Measurements from ENCODE around the gene GSTM5.
A peak's percentile ranks its signal among the peaks of the same experiment; 100 is the strongest.
"Not testable (repeated sequence)": the region's sequence is repeated elsewhere in the genome, so short reads cannot be mapped to it uniquely, and the experiment has no call there.

Gene GSTM5

GRCh38 chr1:109726728-109727373 lies 14.8 kb downstream of the GSTM5 start:
- H4K20me1 ChIP-seq, result no peaks in the 10 kb centered on the region
- no peak overlapping the region for H3K27ac ChIP-seq

GRCh38 chr1:109728870-109729269 lies 16.8 kb downstream of the GSTM5 start:
- no peak overlapping the region for H3K4me2 ChIP-seq
- no peaks in the 10 kb centered on the region for H3K27me3 ChIP-seq
- 0 out of 2 replicates have a peak, but pooled peaks cover 5% of the 10 kb centered on the region for H3K4me1 ChIP-seq
- TF ChIP-seq Cebpa-rat (IDR thresholded peaks at IDR 0.05), result no peak
- peaks cover 9% of the 10 kb centered on the region; the same call in 1 of the 2 replicates for H3K9me3 ChIP-seq
- no peak overlapping the region for H3K4me3 ChIP-seq
- no peaks in the 10 kb centered on the region for H4K20me1 ChIP-seq
- H3K9ac ChIP-seq, result no peak overlapping the region
- H3K27ac ChIP-seq, result no peak overlapping the region
- H3K36me3 ChIP-seq, result no peaks in the 10 kb centered on the region

More at GRCh38 chr1:109726728-109727373, 14.8 kb downstream of the GSTM5 start:
- Histone ChIP-seq H3K9me3 (peaks cover 9% of the 10 kb centered on the region; the same call in 1 of the 2 replicates), H3K4me2 (0 out of 2 replicates have a peak overlapping the region, but pooled peaks have one; percentile 4), H3K4me3 (no peak overlapping the region), H3K9ac (no peak overlapping the region), H3K36me3 (no peaks in the 10 kb centered on the region), H3K4me1 (0 out of 2 replicates have a peak, but pooled peaks cover 5% of the 10 kb centered on the region), H3K27me3 (no peaks in the 10 kb centered on the region)
- no peak for TF ChIP-seq Cebpa-rat (IDR thresholded peaks at IDR 0.05)

GRCh38 chr1:109730666-109731065 lies 18.6 kb downstream of the GSTM5 start:
- Histone ChIP-seq H3K4me3 (no peak overlapping the region), H3K27ac (no peak overlapping the region), H3K4me2 (no peak overlapping the region), H4K20me1 (no peaks in the 10 kb centered on the region), H3K4me1 (0 out of 2 replicates have a peak, but pooled peaks cover 5% of the 10 kb centered on the region), H3K9ac (no peak overlapping the region), H3K36me3 (no peaks in the 10 kb centered on the region), H3K27me3 (no peaks in the 10 kb centered on the region), H3K9me3 (peaks cover 9% of the 10 kb centered on the region; the same call in 1 of the 2 replicates)
- TF ChIP-seq Cebpa-rat (IDR thresholded peaks at IDR 0.05), result no peak

DNA sequence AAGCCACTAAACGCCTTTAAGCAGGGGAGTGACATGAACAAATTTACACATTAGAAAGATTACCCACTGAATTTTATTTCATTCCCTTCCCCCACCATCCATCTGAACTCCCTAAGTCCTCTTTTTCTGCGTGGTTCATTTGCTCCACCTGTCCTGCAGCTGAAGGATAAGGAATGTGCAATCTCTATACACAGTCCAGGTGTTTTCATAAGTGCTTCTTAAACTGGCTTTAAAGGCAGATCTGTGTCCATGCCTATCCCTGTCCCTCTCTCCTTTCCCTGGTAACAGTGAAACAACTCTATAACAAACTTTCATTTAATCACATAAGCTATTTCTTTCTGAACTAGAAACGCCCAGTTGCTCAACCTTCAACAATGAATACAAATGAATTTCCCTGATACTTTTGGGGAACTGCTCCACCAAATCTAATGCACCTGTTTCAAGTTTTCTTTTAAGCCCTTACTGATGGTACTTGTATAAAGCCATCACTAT lies 20.4 kb downstream of the GSTM5 start:
- Histone ChIP-seq H3K4me2 (no peak overlapping the region), H3K4me1 (no peaks in the 10 kb centered on the region), H3K27ac (no peak overlapping the region), H3K27me3 (no peaks in the 10 kb centered on the region), H3K9me3 (no peaks in the 10 kb centered on the region), H3K9ac (no peak overlapping the region), H3K4me3 (no peak overlapping the region), H4K20me1 (no peaks in the 10 kb centered on the region), H3K36me3 (no peaks in the 10 kb centered on the region)
- TF ChIP-seq Cebpa-rat (IDR thresholded peaks at IDR 0.05), result no peak

- Histone ChIP-seq H3K27ac (no peak overlapping the region), H3K9me3 (no peaks in the 10 kb centered on the region), H3K27me3 (no peaks in the 10 kb centered on the region), H4K20me1 (no peaks in the 10 kb centered on the region), H3K4me3 (no peak overlapping the region), H3K36me3 (no peaks in the 10 kb centered on the region), H3K4me1 (no peaks in the 10 kb centered on the region), H3K4me2 (no peak overlapping the region), H3K9ac (no peak overlapping the region)
- no peak for TF ChIP-seq Cebpa-rat (IDR thresholded peaks at IDR 0.05)
These were observed 21.3 kb downstream of the GSTM5 start for GRCh38 chr1:109733236-109733870.

- no peak for TF ChIP-seq Cebpa-rat (IDR thresholded peaks at IDR 0.05)
- no peaks in the 10 kb centered on the region for H3K4me1 ChIP-seq
- peaks cover 31% of the 10 kb centered on the region for H3K27me3 ChIP-seq
- H3K4me3 ChIP-seq, result no peak overlapping the region
- no peaks in the 10 kb centered on the region for H4K20me1 ChIP-seq
- H3K9ac ChIP-seq, result no peak overlapping the region
- H3K4me2 ChIP-seq, result no peak overlapping the region
- H3K9me3 ChIP-seq, result peaks cover 20% of the 10 kb centered on the region
- H3K36me3 ChIP-seq, result no peaks in the 10 kb centered on the region
- no peak overlapping the region for H3K27ac ChIP-seq
These were observed 27.9 kb downstream of the GSTM5 start for GRCh38 chr1:109739738-109740614.

GRCh38 chr1:109740615-109741373 lies 28.7 kb downstream of the GSTM5 start, which contains the start of gene GSTM3:
Gene GSTM3, minus strand, starts transcription at chr1:109741038. Its CDS starts 751 bp downstream, at chr1:109740287.
- H3K4me3 ChIP-seq, result no peak within 1 kb of the TSS
- no peak for TF ChIP-seq Cebpa-rat (IDR thresholded peaks at IDR 0.05)
- no peaks in the 10 kb centered on the region for H4K20me1 ChIP-seq
- no peak within 1 kb of the TSS for H3K9ac ChIP-seq
- no peaks in the 10 kb centered on the region for H3K4me1 ChIP-seq
- no peaks in the 10 kb centered on the region for H3K36me3 ChIP-seq
- no peak within 1 kb of the TSS for H3K27ac ChIP-seq
- H3K9me3 ChIP-seq, result peaks cover 20% of the 10 kb centered on the region
- peaks cover 31% of the 10 kb centered on the region for H3K27me3 ChIP-seq
- H3K4me2 ChIP-seq, result no peak within 1 kb of the TSS

- not testable (repeated sequence) for H3K27ac ChIP-seq, H3K4me2 ChIP-seq, H3K4me1 ChIP-seq, H3K9me3 ChIP-seq, H3K9ac ChIP-seq, H3K27me3 ChIP-seq, H3K36me3 ChIP-seq, H4K20me1 ChIP-seq, H3K4me3 ChIP-seq
These were observed 36.3 kb downstream of the GSTM5 start for GRCh38 chr1:109748311-109748710.

- Histone ChIP-seq H3K4me2 (no peak overlapping the region), H3K36me3 (no peaks in the 10 kb centered on the region), H3K27me3 (no peaks in the 10 kb centered on the region), H4K20me1 (no peaks in the 10 kb centered on the region), H3K9me3 (no peaks in the 10 kb centered on the region), H3K9ac (no peak overlapping the region), H3K4me1 (no peaks in the 10 kb centered on the region), H3K4me3 (no peak overlapping the region), H3K27ac (no peak overlapping the region)
- no peak for TF ChIP-seq Cebpa-rat (IDR thresholded peaks at IDR 0.05)
These were observed 37.2 kb downstream of the GSTM5 start for GRCh38 chr1:109749221-109749620.

All from BLaER1 (cell line).